ENCODE measurements around the gene RIPK4. TPM values are rescaled to one million over a fixed set of nuclear protein-coding genes. Genes with fewer than 3 reads are reported as not detected.

Gene RIPK4
- total RNA-seq, 1 experiment from 2014 or later, result 41.2 TPM

DNA sequence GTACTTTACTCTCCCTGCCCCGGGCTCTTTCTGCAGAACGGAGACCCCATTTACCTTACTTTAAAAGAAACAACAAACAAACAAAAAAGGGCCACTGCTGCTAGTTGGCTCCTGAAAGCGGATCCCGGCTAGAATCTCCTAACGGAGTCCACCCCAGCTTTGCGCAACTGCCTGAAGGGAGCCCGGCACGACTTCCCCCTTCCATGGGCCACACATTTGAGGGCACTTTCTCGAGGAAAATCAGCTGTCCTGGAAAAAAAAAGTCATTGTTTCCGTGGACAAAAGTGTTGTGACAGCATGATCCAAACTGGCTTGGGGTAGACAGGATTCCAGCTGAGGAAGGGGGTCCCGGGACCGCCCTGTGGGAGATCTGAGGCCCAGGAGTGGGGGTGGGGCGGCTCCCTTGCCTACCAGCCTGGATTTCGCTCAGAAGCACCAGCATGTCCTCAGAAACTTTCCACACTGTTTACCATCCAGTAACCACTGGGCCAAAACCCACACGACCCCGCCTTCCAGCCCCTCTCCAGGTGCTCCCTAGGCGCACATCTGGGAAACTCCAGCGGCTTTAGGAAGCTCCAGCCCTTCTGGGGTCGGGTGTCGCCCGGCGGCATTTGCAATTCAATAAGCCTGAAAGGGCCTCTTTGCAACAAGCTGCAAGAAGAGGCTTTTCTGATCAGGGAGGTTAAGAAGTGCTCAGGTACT, 4.8 kb downstream of the RIPK4 start:
- DNase-seq (ENCODE audit: low read depth), result peak; percentile 51
- in situ Hi-C loops (cut with HindIII; ENCODE audit: low pct_unique_long_range_greater_than_20kb, low sequenced_read_pairs), result loop anchor here (25.0 kb wide), 1 partner anchor 150 kb away; no protein-coding TSS in a partner anchor

GRCh38 chr21:41761211-41761933, 5.5 kb downstream of the RIPK4 start:
- DNase-seq (ENCODE audit: low read depth), result peak; percentile 84
- in situ Hi-C loops (cut with HindIII; ENCODE audit: low pct_unique_long_range_greater_than_20kb, low sequenced_read_pairs), result loop anchor here (25.0 kb wide), 1 partner anchor 149 kb away; no protein-coding TSS in a partner anchor

- in situ Hi-C loops (cut with HindIII; ENCODE audit: low pct_unique_long_range_greater_than_20kb, low sequenced_read_pairs), result loop anchor here (25.0 kb wide), 1 partner anchor 148 kb away; no protein-coding TSS in a partner anchor
- no peak for DNase-seq (ENCODE audit: low read depth)
Measured at GRCh38 chr21:41760411-41760810, 6.4 kb downstream of the RIPK4 start.

- in situ Hi-C loops (cut with HindIII; ENCODE audit: low pct_unique_long_range_greater_than_20kb, low sequenced_read_pairs), result loop anchor here (25.0 kb wide), 1 partner anchor 148 kb away; no protein-coding TSS in a partner anchor
- no peak for DNase-seq (ENCODE audit: low read depth)
Measured at GRCh38 chr21:41759926-41760325, 6.9 kb downstream of the RIPK4 start.

GRCh38 chr21:41759214-41759840, 7.5 kb downstream of the RIPK4 start:
- DNase-seq (ENCODE audit: low read depth), result peak; percentile 74
- in situ Hi-C loops (cut with HindIII; ENCODE audit: low pct_unique_long_range_greater_than_20kb, low sequenced_read_pairs), result loop anchor here (25.0 kb wide), 1 partner anchor 147 kb away; no protein-coding TSS in a partner anchor

GRCh38 chr21:41758550-41758949, 8.3 kb downstream of the RIPK4 start:
- peak; percentile 94 for DNase-seq (ENCODE audit: low read depth)
- in situ Hi-C loops (cut with HindIII; ENCODE audit: low pct_unique_long_range_greater_than_20kb, low sequenced_read_pairs), result loop anchor here (25.0 kb wide), 1 partner anchor 146 kb away; no protein-coding TSS in a partner anchor

- no peak for DNase-seq (ENCODE audit: low read depth)
- in situ Hi-C loops (cut with HindIII; ENCODE audit: low pct_unique_long_range_greater_than_20kb, low sequenced_read_pairs), result loop anchor here (25.0 kb wide), 1 partner anchor 144 kb away; no protein-coding TSS in a partner anchor
Measured at GRCh38 chr21:41755934-41756773, 10.7 kb downstream of the RIPK4 start.

DNA sequence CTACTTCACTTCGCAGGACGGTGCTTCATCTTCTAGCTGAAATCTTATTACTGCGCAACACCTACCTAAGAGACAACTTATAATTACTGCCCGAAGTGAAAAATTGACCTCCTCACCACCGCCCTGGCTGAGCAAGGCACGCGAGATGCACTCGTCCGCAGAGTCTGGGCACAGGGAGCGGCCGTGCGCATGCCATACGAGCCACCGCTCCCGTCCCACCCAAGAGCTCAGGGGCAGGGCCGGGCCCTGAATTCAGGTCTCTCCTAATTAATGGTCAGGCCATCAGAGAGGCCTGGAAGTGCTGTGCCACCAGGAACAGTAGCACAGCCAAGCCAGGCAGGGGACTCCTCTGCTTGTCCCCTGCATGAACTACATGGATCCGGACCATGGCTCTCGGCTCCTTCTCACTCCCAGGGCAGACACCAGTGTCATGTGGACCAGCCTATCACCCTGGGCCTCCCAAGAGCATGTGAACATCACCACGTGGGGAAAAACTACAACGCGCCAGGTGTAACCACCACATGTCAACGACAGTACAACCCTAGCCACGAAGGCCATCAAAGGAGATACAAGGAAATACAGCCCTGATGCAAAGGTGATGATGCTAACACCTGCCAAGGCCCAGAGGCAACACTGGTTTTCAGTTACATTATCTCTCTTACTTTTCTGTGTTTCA, 11.5 kb downstream of the RIPK4 start:
- in situ Hi-C loops (cut with HindIII; ENCODE audit: low pct_unique_long_range_greater_than_20kb, low sequenced_read_pairs), result loop anchor here (25.0 kb wide), 1 partner anchor 143 kb away; no protein-coding TSS in a partner anchor
- no peak for DNase-seq (ENCODE audit: low read depth)

- DNase-seq (ENCODE audit: low read depth), result no peak
- in situ Hi-C loops (cut with HindIII; ENCODE audit: low pct_unique_long_range_greater_than_20kb, low sequenced_read_pairs), result loop anchor here (25.0 kb wide), 1 partner anchor 142 kb away; no protein-coding TSS in a partner anchor
Measured at GRCh38 chr21:41754479-41754891, 12.4 kb downstream of the RIPK4 start.

DNA sequence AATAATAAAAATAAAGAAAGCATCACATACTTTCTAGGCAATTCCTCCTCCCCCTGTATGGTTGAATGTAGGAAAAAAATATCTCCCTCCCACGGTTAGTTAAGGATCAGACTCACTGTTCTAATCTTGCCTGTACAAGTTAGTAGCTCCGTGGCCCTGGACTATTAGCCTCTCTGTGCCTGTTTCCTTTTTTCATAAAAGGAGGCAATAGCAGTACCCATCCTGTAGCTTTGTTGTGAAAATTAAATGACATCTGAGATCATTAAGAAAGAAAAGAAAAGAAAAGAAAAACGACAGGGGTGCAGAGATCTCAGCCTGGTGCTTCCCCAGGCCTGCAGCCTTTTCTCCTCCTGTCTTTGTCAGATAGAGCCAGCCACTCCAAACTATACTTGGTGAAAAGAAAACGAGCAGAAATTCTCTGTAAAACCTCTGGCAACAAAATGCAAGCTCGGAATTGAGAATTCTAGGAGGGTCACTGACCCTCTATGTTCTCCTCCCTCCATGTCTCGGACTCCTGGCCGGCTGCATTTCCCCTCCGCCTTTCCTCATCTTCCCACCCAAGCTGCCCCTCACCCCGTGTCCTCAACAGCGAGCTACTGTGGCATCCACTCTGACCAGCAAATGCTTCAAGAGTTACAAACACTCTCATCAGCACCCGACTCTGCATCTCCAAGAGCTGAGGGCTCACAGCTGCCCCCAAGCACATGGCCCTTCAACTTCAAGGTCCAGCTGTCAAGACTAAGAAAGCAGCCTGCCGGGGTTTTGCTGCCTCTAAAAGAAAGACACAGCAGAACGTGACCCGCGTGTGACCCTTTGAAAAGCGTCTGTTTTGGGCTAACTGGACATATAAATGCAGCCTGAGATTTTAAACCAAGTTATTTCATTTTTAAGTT, 13.6 kb downstream of the RIPK4 start:
- in situ Hi-C loops (cut with HindIII; ENCODE audit: low pct_unique_long_range_greater_than_20kb, low sequenced_read_pairs), result loop anchor here (25.0 kb wide), 1 partner anchor 141 kb away; no protein-coding TSS in a partner anchor
- no peak for DNase-seq (ENCODE audit: low read depth)

DNA sequence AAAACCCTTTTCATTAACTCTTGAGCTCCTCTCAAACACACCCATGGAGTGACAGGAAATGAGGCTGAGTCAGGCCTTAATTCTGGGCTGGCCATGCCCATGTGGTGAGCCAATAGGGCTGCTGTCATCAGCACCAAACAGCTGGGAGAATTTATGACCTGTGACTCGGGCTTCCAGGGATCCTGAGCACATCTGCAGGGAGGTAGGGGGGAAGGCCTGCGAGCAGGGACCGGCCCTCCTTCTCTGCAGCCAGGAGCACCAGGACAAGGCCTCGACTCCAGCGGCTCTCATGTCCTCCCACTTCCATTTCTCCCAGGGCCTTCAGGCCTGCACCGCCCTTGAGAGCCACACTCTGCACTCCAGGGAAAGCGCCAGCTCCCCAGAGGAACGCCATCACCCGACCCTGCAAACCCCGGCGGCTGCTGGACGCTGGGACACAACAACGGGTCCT, 14.6 kb downstream of the RIPK4 start:
- peak; percentile 67 for DNase-seq (ENCODE audit: low read depth)
- in situ Hi-C loops (cut with HindIII; ENCODE audit: low pct_unique_long_range_greater_than_20kb, low sequenced_read_pairs), result loop anchor here (25.0 kb wide), 1 partner anchor 140 kb away; no protein-coding TSS in a partner anchor

DNA sequence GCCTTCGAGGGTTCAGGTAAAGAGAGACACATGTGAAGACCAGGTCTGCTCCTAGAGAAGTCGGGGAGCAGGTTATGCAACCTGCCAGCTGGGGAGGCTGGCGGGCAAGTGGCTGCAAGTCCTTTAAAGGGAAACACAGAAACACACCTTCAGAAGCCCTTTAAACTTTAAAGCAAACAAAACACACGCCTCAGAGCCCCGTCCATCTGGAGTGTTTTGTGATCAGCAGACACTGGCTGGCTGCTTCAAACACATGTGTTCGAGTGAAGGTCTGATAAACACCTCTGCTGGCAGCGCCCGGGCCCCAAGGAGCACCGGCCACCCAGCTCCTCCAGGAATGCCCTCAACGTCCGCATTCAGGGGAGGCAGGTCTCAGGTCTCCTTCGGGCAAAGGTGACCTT, 15.2 kb downstream of the RIPK4 start:
- peak; percentile 44 for DNase-seq (ENCODE audit: low read depth)
- in situ Hi-C loops (cut with HindIII; ENCODE audit: low pct_unique_long_range_greater_than_20kb, low sequenced_read_pairs), result loop anchor here (25.0 kb wide), 1 partner anchor 139 kb away; no protein-coding TSS in a partner anchor

DNA sequence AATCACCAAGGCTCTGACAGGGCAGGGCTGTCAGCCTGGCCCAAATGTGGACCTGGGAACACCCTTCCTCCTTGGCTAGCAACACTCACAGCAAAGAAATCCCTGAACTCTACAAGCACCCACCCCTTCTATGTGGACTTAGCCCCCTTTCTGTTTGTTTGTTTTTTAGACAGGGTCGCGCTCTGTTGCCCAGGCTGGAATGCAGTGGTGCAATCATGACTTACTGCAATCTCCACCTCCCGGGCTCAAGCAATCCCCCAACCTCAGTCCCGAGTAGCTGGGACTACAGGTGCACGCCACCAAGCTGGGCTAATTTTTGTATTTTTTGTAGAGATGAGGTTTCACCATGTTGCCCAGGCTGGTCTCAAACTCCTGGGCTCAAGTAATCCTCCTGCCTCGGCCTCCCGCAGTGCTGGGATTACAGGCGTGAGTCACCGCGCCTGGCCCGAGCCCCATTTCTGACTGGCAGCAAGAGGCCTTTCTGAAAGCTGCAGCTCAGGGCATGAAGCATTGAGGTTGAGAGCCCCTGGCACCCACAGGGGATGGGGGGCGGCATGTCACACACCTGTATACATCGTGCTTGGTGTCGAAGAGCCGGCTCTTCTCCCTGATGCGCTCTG, 16.2 kb downstream of the RIPK4 start:
- in situ Hi-C loops (cut with HindIII; ENCODE audit: low pct_unique_long_range_greater_than_20kb, low sequenced_read_pairs), result loop anchor here (25.0 kb wide), 1 partner anchor 138 kb away; no protein-coding TSS in a partner anchor

GRCh38 chr21:41750051-41750450, 16.8 kb downstream of the RIPK4 start:
- in situ Hi-C loops (cut with HindIII; ENCODE audit: low pct_unique_long_range_greater_than_20kb, low sequenced_read_pairs), result loop anchor here (25.0 kb wide), 1 partner anchor 138 kb away; no protein-coding TSS in a partner anchor
- DNase-seq (ENCODE audit: low read depth), result no peak

More for the DNA sequence above, 16.2 kb downstream of the RIPK4 start:
- peak; percentile 83 for DNase-seq (ENCODE audit: low read depth)

- in situ Hi-C loops (cut with HindIII; ENCODE audit: low pct_unique_long_range_greater_than_20kb, low sequenced_read_pairs), result no loop called here
- no peak for DNase-seq (ENCODE audit: low read depth)
Measured at GRCh38 chr21:41749286-41749685, 17.6 kb downstream of the RIPK4 start.
